NCI-H2171 treated with DMSO at 0.1 percent for 48 hours (cell line): ENCODE data around the gene MED7.
"Not testable (repeated sequence)": the region's sequence is repeated elsewhere in the genome, so short reads cannot be mapped to it uniquely, and the experiment has no call there.

Experiments
- DNase-seq: peaks from one replicate; lab custom pipeline; 2025; lab: John Stamatoyannopoulos, UW

Gene MED7

GRCh38 chr5:157142317-157143126 is at the start of gene MED7:
MED7 (minus strand) TSS chr5:157142865; CDS start chr5:157139431, 3,434 bp downstream.
- DNase-seq, result peak; percentile 95

GRCh38 chr5:157189223-157189622 is 46.6 kb upstream of the MED7 start:
- no peak for DNase-seq

- no peak for DNase-seq
Observed at GRCh38 chr5:157188270-157188669, 45.6 kb upstream of the MED7 start.

- DNase-seq, result no peak
Observed at GRCh38 chr5:157187046-157187754, 44.5 kb upstream of the MED7 start.

GRCh38 chr5:157186309-157187045 is 43.8 kb upstream of the MED7 start:
- no peak for DNase-seq

GRCh38 chr5:157185122-157185521 is 42.5 kb upstream of the MED7 start:
- DNase-seq, result not testable (repeated sequence)

GRCh38 chr5:157184117-157184670 is 41.5 kb upstream of the MED7 start:
- DNase-seq, result no peak

GRCh38 chr5:157182143-157182757 is 39.6 kb upstream of the MED7 start:
- no peak for DNase-seq

GRCh38 chr5:157180374-157181264 is 38.0 kb upstream of the MED7 start, which contains the start of gene ITK:
ITK (plus strand) TSS chr5:157180840; CDS start chr5:157180978, 138 bp downstream.
- no peak for DNase-seq

- DNase-seq, result no peak
Observed at GRCh38 chr5:157178966-157179365, 36.3 kb upstream of the MED7 start.

GRCh38 chr5:157177953-157178352 is 35.3 kb upstream of the MED7 start:
- DNase-seq, result no peak

- no peak for DNase-seq
Observed at GRCh38 chr5:157175071-157175612, 32.5 kb upstream of the MED7 start.

GRCh38 chr5:157172403-157172802 is 29.7 kb upstream of the MED7 start:
- no peak for DNase-seq

GRCh38 chr5:157168286-157168685 is 25.6 kb upstream of the MED7 start:
- no peak for DNase-seq

- DNase-seq, result no peak
Observed at GRCh38 chr5:157167214-157167621, 24.6 kb upstream of the MED7 start.

GRCh38 chr5:157166214-157167213 is 23.8 kb upstream of the MED7 start, which contains the start of gene GARIN3:
GARIN3 (minus strand) TSS chr5:157166264; CDS start chr5:157166168, 96 bp downstream.
- DNase-seq, result no peak

- no peak for DNase-seq
Observed at GRCh38 chr5:157165668-157166067, 23.0 kb upstream of the MED7 start.

GRCh38 chr5:157165261-157165660 is 22.6 kb upstream of the MED7 start:
- no peak for DNase-seq

GRCh38 chr5:157164521-157164920 is 21.9 kb upstream of the MED7 start:
- no peak for DNase-seq
